Measurements from ENCODE around the gene ACKR2.
A peak's percentile ranks its signal among the peaks of the same experiment; 100 is the strongest.

Gene ACKR2

DNA sequence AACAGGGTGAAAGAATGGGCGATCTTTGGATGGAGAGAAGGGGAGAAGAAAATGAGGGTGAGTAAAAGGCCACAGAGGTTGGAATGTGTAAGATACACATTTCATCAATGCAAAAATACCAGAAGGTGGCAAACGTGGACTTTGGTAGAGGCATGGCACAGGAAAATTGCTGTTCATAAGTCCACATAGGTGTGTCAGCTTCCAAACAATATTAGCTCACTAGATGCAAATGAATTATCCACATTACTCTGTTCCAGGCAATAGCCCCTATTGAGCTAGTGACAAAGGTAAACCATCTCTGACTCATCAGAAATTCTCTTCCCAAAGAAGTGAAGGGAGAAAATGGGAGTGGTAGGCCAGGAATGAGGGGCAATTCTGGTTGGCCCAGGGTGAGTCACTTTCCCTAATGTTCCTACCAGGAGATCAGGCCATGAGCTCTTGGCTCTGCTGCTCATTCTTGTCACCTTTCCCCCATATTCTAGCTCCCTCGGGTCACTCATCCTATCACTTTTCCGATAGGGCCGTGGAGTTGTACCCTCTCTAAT lies 19.9 kb downstream of the ACKR2 start:
- no peak for DNase-seq (ENCODE audit: low read depth)

DNA sequence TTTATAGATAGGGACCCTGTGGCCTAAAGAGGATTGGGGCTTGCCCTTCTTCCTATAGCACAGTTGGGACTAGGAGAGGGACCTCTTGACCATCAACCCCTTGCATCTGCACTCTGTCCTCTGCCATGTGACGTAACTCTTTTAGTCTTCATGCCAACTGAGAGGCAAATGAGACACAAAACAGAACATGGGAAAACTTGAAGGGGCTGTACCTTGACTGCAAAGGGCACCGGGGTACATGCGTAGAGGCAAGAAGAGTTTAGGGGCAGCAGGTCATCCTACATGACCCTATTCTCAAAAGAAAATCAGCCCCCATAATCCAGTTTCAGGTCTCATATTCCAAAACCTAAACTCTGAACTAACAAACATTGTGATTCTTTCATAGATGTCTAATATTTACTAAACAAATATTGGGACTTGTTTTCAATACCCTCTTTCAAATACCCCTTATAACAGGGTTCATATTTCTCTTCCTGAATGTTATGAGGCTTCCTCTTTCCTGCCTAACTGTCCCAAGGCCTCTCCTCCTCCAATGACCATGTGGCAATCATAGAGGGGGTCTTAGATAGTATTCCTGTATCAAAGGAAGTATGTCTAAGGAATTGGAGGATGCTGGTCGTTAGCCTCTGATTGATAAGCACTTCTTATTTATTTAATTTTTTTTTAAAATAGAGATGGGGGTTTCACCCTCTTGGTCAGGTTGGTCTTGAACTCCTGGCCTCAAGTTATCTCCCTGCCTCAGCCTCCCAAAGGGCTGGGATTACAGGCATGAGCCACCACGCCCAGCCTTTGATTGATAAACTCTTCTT lies 20.6 kb downstream of the ACKR2 start:
- TF ChIP-seq, protein P1, sequence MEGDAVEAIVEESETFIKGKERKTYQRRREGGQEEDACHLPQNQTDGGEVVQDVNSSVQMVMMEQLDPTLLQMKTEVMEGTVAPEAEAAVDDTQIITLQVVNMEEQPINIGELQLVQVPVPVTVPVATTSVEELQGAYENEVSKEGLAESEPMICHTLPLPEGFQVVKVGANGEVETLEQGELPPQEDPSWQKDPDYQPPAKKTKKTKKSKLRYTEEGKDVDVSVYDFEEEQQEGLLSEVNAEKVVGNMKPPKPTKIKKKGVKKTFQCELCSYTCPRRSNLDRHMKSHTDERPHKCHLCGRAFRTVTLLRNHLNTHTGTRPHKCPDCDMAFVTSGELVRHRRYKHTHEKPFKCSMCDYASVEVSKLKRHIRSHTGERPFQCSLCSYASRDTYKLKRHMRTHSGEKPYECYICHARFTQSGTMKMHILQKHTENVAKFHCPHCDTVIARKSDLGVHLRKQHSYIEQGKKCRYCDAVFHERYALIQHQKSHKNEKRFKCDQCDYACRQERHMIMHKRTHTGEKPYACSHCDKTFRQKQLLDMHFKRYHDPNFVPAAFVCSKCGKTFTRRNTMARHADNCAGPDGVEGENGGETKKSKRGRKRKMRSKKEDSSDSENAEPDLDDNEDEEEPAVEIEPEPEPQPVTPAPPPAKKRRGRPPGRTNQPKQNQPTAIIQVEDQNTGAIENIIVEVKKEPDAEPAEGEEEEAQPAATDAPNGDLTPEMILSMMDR (IDR thresholded peaks at IDR 0.05; ENCODE audit: low read depth, low read length, missing control alignments), result no peak
- DNase-seq (ENCODE audit: low read depth), result no peak
- no peak overlapping the region for H3K4me3 ChIP-seq (ENCODE audit: low read depth, low read length)

More for the DNA sequence above, 19.9 kb downstream of the ACKR2 start:
- H3K4me3 ChIP-seq (ENCODE audit: low read depth, low read length), result no peak overlapping the region
- TF ChIP-seq, protein P1 (IDR thresholded peaks at IDR 0.05; ENCODE audit: low read depth, low read length, missing control alignments), result no peak

DNA sequence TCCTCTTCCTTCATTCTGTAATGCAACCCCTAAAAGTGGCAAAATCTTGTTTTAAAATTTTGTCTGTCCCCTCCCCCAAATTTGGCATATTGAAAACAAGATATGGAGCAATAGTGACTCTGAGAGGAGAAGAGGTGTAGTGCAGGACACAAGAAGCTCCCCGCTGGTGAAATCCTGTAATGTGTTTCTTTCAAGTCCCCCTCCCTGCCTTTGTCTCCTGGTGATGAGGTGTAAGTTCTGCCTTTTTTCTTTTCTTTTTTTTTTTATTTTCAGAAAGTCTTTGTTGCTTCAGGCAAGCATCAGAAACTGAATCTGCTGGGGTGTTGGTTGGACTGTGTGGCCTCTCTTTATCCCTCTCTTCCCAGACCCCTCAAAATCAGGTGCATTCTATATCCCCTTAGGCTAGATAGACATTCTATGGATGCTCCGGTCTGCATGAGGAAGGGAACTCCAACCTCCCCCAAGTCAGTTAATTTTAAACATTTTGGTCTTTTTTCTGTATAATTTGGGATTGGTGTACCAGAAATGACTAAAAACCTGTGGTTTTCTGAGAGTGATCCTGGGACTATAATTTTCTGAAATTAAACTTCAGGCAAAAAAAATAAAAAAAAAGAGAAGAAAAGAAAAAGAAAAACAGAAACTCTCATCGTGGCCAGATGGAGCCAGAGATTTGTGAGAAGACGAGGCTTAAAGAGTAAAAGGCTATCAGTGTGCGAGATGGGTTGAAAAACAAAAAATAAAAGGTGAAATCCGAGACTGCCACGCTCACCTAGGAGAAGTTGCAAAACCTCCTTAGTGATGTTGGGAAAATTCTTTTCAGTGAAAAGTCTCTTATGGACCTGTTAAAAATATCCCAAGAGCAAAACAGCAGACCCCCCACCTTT lies 21.4 kb downstream of the ACKR2 start:
- TF ChIP-seq, protein P1 (IDR thresholded peaks at IDR 0.05; ENCODE audit: low read depth, low read length, missing control alignments), result peak; percentile 43
- no peak overlapping the region for H3K4me3 ChIP-seq (ENCODE audit: low read depth, low read length)
- DNase-seq (ENCODE audit: low read depth), result no peak

DNA sequence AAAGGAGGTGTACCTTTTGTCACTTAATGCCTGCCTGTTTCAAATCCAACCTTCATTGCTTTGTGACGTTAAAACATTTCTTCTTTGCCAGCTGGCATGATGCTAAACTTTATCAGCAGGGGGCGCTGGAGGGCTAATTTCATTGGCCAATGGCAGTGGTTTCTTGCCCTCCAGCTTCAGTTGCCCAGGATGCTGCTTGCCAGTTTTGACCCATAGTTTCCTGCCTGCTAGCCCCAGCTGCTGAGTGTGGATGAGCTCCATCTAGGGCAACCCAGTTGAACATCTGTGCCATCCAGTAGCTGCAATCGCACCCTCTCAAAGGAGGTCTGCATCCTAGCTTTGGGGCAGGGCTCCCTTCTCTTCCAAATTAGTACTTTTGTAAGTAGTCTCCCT lies 22.1 kb downstream of the ACKR2 start:
- H3K4me3 ChIP-seq (ENCODE audit: low read depth, low read length), result no peak overlapping the region
- DNase-seq (ENCODE audit: low read depth), result peak; percentile 25

DNA sequence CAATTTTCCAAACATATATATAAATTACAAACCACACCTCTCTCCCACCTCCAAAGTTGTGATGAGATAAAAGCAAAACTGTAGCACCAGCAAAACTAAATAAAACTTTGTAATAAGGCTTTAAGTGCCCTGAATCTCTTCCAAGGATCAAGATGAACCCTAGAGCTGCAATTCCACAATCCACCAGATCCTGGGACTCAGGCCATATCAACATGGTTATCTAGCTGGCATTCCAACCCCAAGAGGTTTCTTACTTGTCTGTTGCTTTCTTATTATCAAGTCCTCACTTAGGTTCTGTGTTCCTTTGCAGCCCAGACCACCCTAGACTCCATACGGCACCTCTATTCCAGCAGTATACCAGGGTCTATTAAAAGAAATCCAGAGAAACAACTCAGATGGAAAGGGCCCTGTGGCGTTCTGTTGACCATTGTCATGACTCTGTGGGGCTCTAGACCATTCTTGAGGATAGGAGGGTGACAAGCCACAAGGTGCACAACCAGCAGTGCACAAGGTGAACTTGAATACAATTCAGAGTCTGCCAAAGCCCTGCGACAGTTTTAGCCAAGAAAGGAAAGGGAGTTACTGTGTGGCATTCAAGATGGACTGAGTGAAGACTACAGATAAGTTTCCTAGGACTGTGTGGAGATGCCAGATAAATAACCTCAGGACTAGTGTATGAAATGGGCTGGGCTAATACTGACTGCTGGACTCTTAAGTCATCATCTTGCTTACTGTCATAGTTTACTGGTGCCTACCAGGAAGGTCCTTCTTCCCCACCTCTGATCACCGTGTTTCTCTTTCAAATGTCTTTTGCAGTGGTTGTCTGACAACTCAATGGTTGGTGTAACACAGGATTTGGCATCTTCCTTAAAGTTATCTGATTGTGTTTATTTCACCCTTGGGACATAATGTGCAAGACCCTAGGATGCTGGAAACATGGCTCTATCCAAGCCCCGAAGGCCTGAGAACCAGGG lies 27.2 kb downstream of the ACKR2 start:
- no peak overlapping the region for H3K4me3 ChIP-seq (ENCODE audit: low read depth, low read length)
- no peak for DNase-seq (ENCODE audit: low read depth)
- TF ChIP-seq, protein P1 (IDR thresholded peaks at IDR 0.05; ENCODE audit: low read depth, low read length, missing control alignments), result no peak

More for the DNA sequence above, 22.1 kb downstream of the ACKR2 start:
- TF ChIP-seq, protein P1 (IDR thresholded peaks at IDR 0.05; ENCODE audit: low read depth, low read length, missing control alignments), result peak; percentile 78

DNA sequence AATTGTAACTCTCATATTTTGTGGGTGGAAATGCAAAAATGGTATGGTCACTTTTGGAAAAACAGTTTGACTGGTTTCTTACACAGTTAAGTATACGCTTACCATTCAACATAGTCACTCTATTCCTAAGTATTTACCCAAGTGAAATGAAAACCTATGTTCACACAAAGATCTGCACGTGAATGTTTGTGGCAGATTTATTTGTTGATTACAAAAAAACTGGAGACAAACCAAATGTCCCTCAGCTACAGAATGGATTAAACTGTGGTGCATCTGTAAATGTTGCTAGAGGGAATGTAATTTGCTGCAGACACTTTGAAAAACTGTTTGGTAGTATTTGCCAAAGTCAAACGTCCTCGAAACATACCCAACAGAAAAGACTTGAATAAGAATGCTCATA lies 29.3 kb downstream of the ACKR2 start:
- no peak overlapping the region for H3K4me3 ChIP-seq (ENCODE audit: low read depth, low read length)
- DNase-seq (ENCODE audit: low read depth), result no peak
- TF ChIP-seq, protein P1 (IDR thresholded peaks at IDR 0.05; ENCODE audit: low read depth, low read length, missing control alignments), result no peak
